ENCODE measurements around the gene LYSMD3. TPM values are rescaled to one million over a fixed set of nuclear protein-coding genes. Genes with fewer than 3 reads are reported as not detected.
A peak's percentile ranks its signal among the peaks of the same experiment; 100 is the strongest.
"Not testable (repeated sequence)": the region's sequence is repeated elsewhere in the genome, so short reads cannot be mapped to it uniquely, and the experiment has no call there.

LYSMD3 gene
- 14.4 TPM for polyA plus RNA-seq (2012; ENCODE audit: insufficient read depth, insufficient read length)

GRCh38 chr5:90529194-90529938, at the start of gene LYSMD3:
LYSMD3 (minus strand) TSS chr5:90529584; CDS start chr5:90525289, 4,295 bp downstream.
- H3K4me3 ChIP-seq (ENCODE audit: low read length): peak within 1 kb of the TSS; percentile 91
- peak; percentile 88 for DNase-seq (ENCODE audit: low read depth, low spot score)

- not testable (repeated sequence) for H3K4me3 ChIP-seq (ENCODE audit: low read length); DNase-seq (ENCODE audit: low read depth, low spot score)
Measured at GRCh38 chr5:90576566-90576965, 47.2 kb upstream of the LYSMD3 start.

GRCh38 chr5:90575712-90576111, 46.3 kb upstream of the LYSMD3 start:
- H3K4me3 ChIP-seq (ENCODE audit: low read length): no peak overlapping the region
- no peak for DNase-seq (ENCODE audit: low read depth, low spot score)

- no peak for DNase-seq (ENCODE audit: low read depth, low spot score)
- H3K4me3 ChIP-seq (ENCODE audit: low read length): no peak overlapping the region
Measured at GRCh38 chr5:90571147-90571773, 41.9 kb upstream of the LYSMD3 start.

- DNase-seq (ENCODE audit: low read depth, low spot score): no peak
Measured at GRCh38 chr5:90570034-90570433, 40.6 kb upstream of the LYSMD3 start.

GRCh38 chr5:90569084-90569483, 39.7 kb upstream of the LYSMD3 start:
- no peak overlapping the region for H3K4me3 ChIP-seq (ENCODE audit: low read length)
- DNase-seq (ENCODE audit: low read depth, low spot score): no peak

More at GRCh38 chr5:90570034-90570433, 40.6 kb upstream of the LYSMD3 start:
- no peak overlapping the region for H3K4me3 ChIP-seq (ENCODE audit: low read length)

GRCh38 chr5:90565491-90565890, 36.1 kb upstream of the LYSMD3 start:
- no peak for DNase-seq (ENCODE audit: low read depth, low spot score)
- no peak overlapping the region for H3K4me3 ChIP-seq (ENCODE audit: low read length)

GRCh38 chr5:90563108-90563507, 33.7 kb upstream of the LYSMD3 start:
- H3K4me3 ChIP-seq (ENCODE audit: low read length): no peak overlapping the region
- DNase-seq (ENCODE audit: low read depth, low spot score): no peak

- no peak overlapping the region for H3K4me3 ChIP-seq (ENCODE audit: low read length)
- DNase-seq (ENCODE audit: low read depth, low spot score): no peak
Measured at GRCh38 chr5:90562341-90562740, 33.0 kb upstream of the LYSMD3 start.

- no peak for DNase-seq (ENCODE audit: low read depth, low spot score)
Measured at GRCh38 chr5:90561766-90562165, 32.4 kb upstream of the LYSMD3 start.

GRCh38 chr5:90560771-90561170, 31.4 kb upstream of the LYSMD3 start:
- DNase-seq (ENCODE audit: low read depth, low spot score): no peak
- no peak overlapping the region for H3K4me3 ChIP-seq (ENCODE audit: low read length)

More at GRCh38 chr5:90561766-90562165, 32.4 kb upstream of the LYSMD3 start:
- no peak overlapping the region for H3K4me3 ChIP-seq (ENCODE audit: low read length)

- no peak for DNase-seq (ENCODE audit: low read depth, low spot score)
- no peak within 1 kb of the TSS for H3K4me3 ChIP-seq (ENCODE audit: low read length)
Measured at GRCh38 chr5:90558344-90559192, 29.2 kb upstream of the LYSMD3 start, which contains the start of gene ADGRV1. ADGRV1 (plus strand) TSS chr5:90558797; CDS start chr5:90558896, 99 bp downstream.

- H3K4me3 ChIP-seq (ENCODE audit: low read length): no peak overlapping the region
- no peak for DNase-seq (ENCODE audit: low read depth, low spot score)
Measured at GRCh38 chr5:90557871-90558270, 28.5 kb upstream of the LYSMD3 start.

- no peak for DNase-seq (ENCODE audit: low read depth, low spot score)
- no peak overlapping the region for H3K4me3 ChIP-seq (ENCODE audit: low read length)
Measured at GRCh38 chr5:90557391-90557790, 28.0 kb upstream of the LYSMD3 start.

- DNase-seq (ENCODE audit: low read depth, low spot score): no peak
- H3K4me3 ChIP-seq (ENCODE audit: low read length): no peak overlapping the region
Measured at GRCh38 chr5:90555666-90556065, 26.3 kb upstream of the LYSMD3 start.

- H3K4me3 ChIP-seq (ENCODE audit: low read length): no peak overlapping the region
- no peak for DNase-seq (ENCODE audit: low read depth, low spot score)
Measured at GRCh38 chr5:90554358-90555006, 25.1 kb upstream of the LYSMD3 start.

- DNase-seq (ENCODE audit: low read depth, low spot score): no peak
Measured at GRCh38 chr5:90553711-90554110, 24.3 kb upstream of the LYSMD3 start.

GRCh38 chr5:90551376-90551775, 22.0 kb upstream of the LYSMD3 start:
- no peak overlapping the region for H3K4me3 ChIP-seq (ENCODE audit: low read length)

More at GRCh38 chr5:90553711-90554110, 24.3 kb upstream of the LYSMD3 start:
- no peak overlapping the region for H3K4me3 ChIP-seq (ENCODE audit: low read length)

GRCh38 chr5:90550963-90551362, 21.6 kb upstream of the LYSMD3 start:
- H3K4me3 ChIP-seq (ENCODE audit: low read length): no peak overlapping the region
- no peak for DNase-seq (ENCODE audit: low read depth, low spot score)

More at GRCh38 chr5:90551376-90551775, 22.0 kb upstream of the LYSMD3 start:
- DNase-seq (ENCODE audit: low read depth, low spot score): no peak
